ENCODE measurements around the gene NUCB2. TPM values are rescaled to one million over a fixed set of nuclear protein-coding genes. Genes with fewer than 3 reads are reported as not detected.

Gene NUCB2
- total RNA-seq, 1 experiment from 2014 or later = 58.6 TPM

DNA sequence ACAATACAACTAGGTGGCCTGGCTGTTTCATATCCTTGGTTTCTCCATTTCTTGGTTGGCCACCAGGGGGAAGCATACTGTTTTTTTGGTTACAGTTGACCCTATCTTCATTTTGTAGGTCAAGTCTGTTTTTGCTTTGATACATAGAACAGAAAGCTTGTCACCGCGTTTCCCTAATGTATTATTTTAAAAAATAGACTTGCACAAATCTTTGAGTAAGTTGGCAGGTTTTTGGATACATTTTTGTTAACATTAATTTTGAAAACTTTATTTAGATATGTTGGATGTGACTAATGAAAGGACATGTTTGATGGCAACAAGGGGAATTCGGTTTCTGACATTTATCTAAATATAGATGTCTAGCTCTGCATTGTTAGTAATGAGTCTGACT is 78.1 kb downstream of the NUCB2 start:
- intact Hi-C loops (cut with micrococcal nuclease; ENCODE audit: unreplicated experiment) = loop anchor here (5.0 kb wide), 1 partner anchor 122 kb away; no protein-coding TSS in a partner anchor
- no peak overlapping the region for H3K27ac Mint-ChIP-seq (ENCODE audit: unreplicated experiment)
- H3K4me3 Mint-ChIP-seq (ENCODE audit: low read depth, unreplicated experiment) = peak overlapping the region; percentile 70
- peak; percentile 81 for DNase-seq
- peaks cover 12% of the 10 kb centered on the region for H3K4me1 Mint-ChIP-seq (ENCODE audit: low read depth, unreplicated experiment)
- TF ChIP-seq, protein P1, sequence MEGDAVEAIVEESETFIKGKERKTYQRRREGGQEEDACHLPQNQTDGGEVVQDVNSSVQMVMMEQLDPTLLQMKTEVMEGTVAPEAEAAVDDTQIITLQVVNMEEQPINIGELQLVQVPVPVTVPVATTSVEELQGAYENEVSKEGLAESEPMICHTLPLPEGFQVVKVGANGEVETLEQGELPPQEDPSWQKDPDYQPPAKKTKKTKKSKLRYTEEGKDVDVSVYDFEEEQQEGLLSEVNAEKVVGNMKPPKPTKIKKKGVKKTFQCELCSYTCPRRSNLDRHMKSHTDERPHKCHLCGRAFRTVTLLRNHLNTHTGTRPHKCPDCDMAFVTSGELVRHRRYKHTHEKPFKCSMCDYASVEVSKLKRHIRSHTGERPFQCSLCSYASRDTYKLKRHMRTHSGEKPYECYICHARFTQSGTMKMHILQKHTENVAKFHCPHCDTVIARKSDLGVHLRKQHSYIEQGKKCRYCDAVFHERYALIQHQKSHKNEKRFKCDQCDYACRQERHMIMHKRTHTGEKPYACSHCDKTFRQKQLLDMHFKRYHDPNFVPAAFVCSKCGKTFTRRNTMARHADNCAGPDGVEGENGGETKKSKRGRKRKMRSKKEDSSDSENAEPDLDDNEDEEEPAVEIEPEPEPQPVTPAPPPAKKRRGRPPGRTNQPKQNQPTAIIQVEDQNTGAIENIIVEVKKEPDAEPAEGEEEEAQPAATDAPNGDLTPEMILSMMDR (IDR thresholded peaks at IDR 0.05; ENCODE audit: unreplicated experiment) = peak; percentile 38
- no TSS peak for BruUV-seq (replicated peaks)
- CTCF ChIA-PET = interaction anchor here (0.6 to 3.1 kb wide), 6 partner anchors 11 to 173 kb away, joined by 4 to 19 read pairs (median 8); no protein-coding TSS in a partner anchor
- H3K9me3 Mint-ChIP-seq (ENCODE audit: low read depth, unreplicated experiment) = no peaks in the 10 kb centered on the region
- H3K36me3 Mint-ChIP-seq (ENCODE audit: insufficient read depth, unreplicated experiment) = peaks cover 33% of the 10 kb centered on the region
- no peaks in the 10 kb centered on the region for H3K27me3 Mint-ChIP-seq (ENCODE audit: unreplicated experiment)

DNA sequence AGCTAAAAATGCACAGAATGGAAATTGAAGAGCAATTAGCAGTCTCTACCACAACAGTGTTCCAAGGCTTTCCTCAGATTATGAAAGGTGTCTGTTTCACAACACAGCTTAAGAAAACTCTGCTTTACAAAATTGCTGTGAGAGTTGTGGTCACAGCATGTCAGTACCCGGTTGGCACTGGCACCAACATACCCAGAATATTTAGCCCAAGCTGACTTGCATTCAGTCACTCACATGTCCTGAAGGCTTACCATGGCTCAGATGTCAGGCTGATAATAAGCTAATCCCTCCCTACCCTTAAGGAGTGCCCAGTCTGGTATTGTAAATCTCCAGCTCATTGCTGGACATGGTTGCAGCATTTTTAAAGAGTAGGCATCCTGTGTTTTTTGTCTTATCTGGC is 90.0 kb downstream of the NUCB2 start:
- BruUV-seq (replicated peaks) = no TSS peak
- CTCF ChIA-PET = no interaction called here
- intact Hi-C loops (cut with micrococcal nuclease; ENCODE audit: unreplicated experiment) = no loop called here
- no peaks in the 10 kb centered on the region for H3K4me1 Mint-ChIP-seq (ENCODE audit: low read depth, unreplicated experiment)
- H3K27ac Mint-ChIP-seq (ENCODE audit: unreplicated experiment) = no peak overlapping the region
- DNase-seq = no peak
- H3K4me3 Mint-ChIP-seq (ENCODE audit: low read depth, unreplicated experiment) = no peak overlapping the region
- TF ChIP-seq, protein P1 (IDR thresholded peaks at IDR 0.05; ENCODE audit: unreplicated experiment) = no peak
- H3K27me3 Mint-ChIP-seq (ENCODE audit: unreplicated experiment) = no peaks in the 10 kb centered on the region
- H3K36me3 Mint-ChIP-seq (ENCODE audit: insufficient read depth, unreplicated experiment) = no peaks in the 10 kb centered on the region
- H3K9me3 Mint-ChIP-seq (ENCODE audit: low read depth, unreplicated experiment) = peaks cover 12% of the 10 kb centered on the region

DNA sequence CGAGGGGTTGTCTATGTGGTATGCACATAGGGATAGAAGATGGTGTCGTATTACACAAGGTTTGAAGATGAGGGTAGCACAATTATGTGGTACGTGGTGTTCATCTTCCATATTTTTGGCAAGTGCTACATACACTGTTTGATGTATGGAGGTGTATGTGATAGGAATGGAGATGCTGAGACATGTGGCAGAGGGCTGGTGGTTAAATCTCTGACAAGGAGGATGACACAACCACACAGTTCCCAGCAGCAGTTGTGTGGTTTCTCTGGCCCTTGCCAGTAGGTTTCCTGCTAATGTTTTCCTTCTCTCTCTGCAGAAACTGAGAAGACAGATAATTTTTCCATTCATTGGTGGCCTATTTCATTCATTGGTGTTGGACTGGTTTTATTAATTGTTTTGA is 92.0 kb downstream of the NUCB2 start:
- CTCF ChIA-PET = no interaction called here
- Mint-ChIP-seq H3K27me3 (ENCODE audit: unreplicated experiment) (no peaks in the 10 kb centered on the region), H3K4me3 (ENCODE audit: low read depth, unreplicated experiment) (no peak overlapping the region), H3K36me3 (ENCODE audit: insufficient read depth, unreplicated experiment) (no peaks in the 10 kb centered on the region), H3K9me3 (ENCODE audit: low read depth, unreplicated experiment) (peaks cover 20% of the 10 kb centered on the region), H3K4me1 (ENCODE audit: low read depth, unreplicated experiment) (no peaks in the 10 kb centered on the region), H3K27ac (ENCODE audit: unreplicated experiment) (no peak overlapping the region)
- BruUV-seq (replicated peaks) = no TSS peak
- TF ChIP-seq, protein P1 (IDR thresholded peaks at IDR 0.05; ENCODE audit: unreplicated experiment) = no peak
- intact Hi-C loops (cut with micrococcal nuclease; ENCODE audit: unreplicated experiment) = no loop called here
- no peak for DNase-seq

DNA sequence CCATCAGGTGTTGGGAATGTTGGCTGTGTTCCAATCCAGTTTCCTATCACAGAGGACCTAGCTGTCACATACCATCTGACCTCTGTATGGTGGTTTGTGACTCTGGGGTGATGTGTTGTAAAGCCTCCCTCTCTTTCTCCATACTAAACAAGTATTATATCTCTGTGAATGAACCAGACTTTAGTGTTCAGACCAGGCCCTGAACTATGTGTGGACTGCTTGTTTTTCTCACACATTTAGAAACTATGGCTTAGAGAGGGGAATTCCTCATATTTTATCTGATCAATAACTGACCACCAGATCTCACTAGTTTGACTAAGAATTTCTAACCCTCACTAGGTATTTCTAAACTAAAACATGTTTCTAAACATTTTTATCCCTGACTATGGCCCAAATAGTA is 92.6 kb downstream of the NUCB2 start:
- CTCF ChIA-PET = no interaction called here
- intact Hi-C loops (cut with micrococcal nuclease; ENCODE audit: unreplicated experiment) = no loop called here
- Mint-ChIP-seq H3K9me3 (ENCODE audit: low read depth, unreplicated experiment) (peaks cover 20% of the 10 kb centered on the region), H3K4me3 (ENCODE audit: low read depth, unreplicated experiment) (no peak overlapping the region), H3K4me1 (ENCODE audit: low read depth, unreplicated experiment) (no peaks in the 10 kb centered on the region), H3K36me3 (ENCODE audit: insufficient read depth, unreplicated experiment) (no peaks in the 10 kb centered on the region), H3K27me3 (ENCODE audit: unreplicated experiment) (no peaks in the 10 kb centered on the region), H3K27ac (ENCODE audit: unreplicated experiment) (no peak overlapping the region)
- BruUV-seq (replicated peaks) = no TSS peak
- TF ChIP-seq, protein P1 (IDR thresholded peaks at IDR 0.05; ENCODE audit: unreplicated experiment) = no peak
- no peak for DNase-seq

Data from Calu3 (cell line).